SK-N-DZ (cell line): ENCODE results near the gene MAP1LC3B2.
A peak's percentile ranks its signal among the peaks of the same experiment; 100 is the strongest.

Experiments used
- DNase-seq: peaks from one replicate; pipeline ENCODE4 v3.0.0-alpha.2; 2015; ENCODE audit warnings: low spot score

The MAP1LC3B2 gene

DNA sequence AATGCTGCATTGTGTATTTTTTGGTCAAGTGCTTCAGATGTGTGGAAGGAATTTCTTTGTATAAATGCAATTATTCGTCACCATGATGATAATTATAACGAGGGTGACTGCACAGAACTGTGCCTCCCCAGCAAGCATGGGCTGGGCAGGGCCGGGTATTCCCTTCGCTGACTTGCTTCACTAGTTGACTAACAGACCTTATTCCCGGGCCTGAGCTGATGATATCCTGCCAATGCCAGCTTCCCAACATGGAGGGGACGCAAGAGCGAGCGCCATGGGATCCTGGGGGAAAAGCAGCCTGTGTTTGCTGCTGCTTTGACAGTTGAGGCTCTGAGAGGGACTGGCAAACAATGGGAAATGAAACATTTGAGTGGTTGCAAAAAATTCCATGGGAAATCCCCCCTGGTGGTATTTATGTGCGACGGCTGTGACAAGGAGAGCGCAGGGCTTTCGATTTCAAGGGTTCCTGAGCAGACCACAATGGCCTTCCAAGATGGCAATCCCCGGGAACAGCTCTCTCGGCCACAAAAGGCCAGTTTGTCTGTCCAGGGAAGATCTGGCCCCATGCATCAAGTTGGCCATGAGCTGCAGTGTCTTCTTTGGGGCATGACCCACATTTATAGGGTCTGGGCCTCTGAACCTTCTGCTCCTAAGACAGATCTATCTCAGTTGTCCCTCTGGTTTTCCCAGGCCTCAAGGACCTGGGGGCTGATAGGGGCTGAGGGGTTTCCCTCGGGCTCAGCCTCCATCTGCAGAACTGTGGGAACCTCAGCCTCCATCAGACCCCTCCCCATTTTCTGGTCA lies 21.9 kb upstream of the MAP1LC3B2 start:
- no peak for DNase-seq

DNA sequence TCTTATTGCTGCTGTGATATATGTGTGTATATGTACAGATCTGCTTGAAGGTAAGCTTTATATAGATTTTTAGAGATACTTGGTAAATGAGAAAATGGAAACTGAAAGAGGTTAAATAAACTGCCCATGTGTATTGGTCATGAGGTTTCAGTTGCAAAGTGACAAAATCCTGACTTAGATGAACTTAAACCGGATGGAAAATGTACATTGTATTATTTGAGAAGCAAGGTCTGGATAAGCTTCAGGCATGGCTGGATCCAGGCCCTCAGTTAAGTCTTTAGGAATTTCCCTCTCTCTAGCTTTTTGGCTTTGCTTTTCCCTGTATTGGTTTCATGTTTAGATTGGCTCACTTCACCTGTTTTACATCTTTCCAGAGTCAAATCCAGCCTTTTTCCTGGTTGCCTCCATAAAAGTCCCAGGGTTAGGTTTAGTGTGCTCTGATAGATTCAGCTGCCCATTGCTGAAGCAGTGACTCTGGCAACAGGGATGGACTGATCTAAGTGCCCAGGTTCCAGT lies 21.0 kb upstream of the MAP1LC3B2 start:
- no peak for DNase-seq

DNA sequence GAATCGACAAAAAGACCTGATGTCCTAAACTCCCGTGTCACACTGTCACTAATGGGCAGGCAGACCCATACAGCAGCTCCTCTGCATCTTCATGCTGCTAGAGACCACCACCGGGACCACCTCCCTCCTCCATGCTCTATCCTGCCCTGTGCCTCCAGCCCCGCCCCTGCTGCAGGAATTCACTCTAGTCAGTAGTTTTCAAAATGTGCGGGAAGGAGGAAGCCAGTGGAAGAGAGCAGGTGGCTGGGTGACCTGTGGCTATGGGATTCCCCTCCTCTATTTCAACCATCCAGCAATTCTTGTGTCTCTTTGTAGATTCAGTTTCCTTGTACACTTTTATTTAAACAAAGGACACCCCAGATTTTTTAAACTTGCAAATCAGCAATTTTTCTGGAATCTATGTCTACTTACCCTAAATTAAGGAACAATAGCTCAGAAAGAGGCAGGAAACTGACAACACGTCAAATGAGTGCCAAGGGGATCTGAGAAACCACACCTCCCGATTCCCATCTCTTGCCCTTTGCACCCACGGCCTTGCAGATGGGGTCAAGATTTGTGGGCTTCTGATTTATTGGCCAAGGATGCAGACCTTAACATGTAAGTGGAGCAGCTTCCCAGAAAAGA lies 20.4 kb upstream of the MAP1LC3B2 start:
- DNase-seq: no peak

- no peak for DNase-seq
Measured at GRCh38 chr12:116539361-116539771, 19.8 kb upstream of the MAP1LC3B2 start.

DNA sequence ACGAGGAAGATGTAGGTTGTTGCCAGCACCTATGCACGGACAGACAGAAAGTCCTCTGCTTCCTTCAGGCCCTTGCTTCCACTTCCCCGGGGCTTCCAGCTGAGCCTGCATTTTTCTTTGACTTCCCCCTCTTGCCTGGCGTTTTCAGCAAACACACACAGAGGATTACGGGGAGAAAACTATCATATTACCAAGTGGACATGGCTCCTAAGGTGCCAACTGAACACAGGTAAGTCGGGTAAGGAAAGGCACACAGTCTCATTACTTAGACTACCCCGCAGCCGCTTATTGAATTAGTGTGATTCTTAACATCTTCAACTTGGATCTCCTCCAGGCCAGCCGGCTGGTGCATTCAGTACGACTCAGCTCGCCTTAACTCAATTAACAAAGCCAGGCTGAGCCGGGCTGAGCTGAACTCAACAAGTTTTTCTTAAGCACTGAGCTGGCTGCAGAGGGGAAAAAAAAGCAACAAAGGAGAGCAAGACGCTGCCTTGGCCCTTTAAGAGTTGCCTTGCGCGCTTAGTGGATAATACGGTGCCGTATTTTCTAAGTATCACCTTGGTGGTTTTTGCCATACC lies 19.2 kb upstream of the MAP1LC3B2 start:
- peak; percentile 94 for DNase-seq

DNA sequence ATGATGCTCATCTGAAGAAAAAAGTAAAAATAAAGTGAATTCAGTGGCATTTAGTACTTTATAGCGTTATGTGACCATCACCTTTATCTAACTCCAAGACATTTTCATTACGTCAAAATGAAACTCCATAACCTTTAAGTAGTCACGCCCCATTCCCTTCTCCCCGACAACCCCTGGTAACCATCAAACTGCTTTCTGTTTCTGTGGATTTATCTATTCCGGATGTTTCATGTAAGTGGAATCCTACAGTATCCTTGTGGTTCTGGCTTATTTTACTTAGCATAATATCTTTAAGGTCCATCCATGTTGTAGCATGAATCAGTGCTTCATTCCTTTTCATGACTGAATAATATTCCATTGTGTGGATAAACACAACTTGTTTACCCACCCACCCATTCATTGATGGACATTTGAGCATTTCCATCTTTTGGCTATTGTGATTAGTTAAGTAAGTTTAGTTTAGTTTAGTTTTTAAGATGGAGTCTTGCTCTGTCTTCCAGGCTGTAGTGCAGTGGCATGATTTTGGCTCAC lies 18.5 kb upstream of the MAP1LC3B2 start:
- DNase-seq: no peak

DNA sequence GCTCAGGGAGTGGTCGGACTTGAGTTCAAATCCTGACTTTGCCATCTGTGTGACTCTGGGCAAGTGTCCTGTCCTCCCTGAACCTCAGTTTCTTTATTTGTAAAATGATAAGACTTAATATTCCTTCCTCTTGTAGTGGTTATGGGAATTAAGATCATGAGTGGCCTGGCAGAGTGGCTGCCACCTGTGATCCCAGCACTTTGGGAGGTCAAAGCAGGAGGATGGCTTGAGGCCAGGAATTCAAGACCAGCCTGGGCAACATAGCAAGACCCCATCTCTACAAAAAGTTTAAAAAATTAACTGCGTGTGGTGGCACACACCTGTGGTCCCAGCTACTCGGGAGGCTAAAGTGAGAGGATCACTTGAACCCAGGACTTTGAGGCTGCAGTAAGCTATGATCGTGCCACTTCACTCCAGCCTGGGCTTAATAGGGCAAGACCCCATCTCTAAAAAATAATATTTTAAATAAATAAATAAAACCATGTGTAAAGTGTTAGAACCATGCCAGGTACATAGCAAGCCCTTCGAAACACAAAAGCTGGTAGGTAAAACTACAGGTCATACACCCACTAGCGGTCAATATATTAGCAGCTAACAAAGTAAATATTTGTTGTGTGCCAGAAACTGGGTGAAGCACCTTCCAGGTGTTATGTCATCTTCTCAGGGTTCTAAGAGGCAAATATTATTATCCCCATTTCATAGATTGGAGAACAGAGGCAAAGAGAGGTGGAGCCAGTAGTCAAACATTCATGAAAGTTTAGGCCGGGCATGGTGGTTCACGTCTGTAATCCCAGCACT lies 17.4 kb upstream of the MAP1LC3B2 start:
- DNase-seq: no peak

GRCh38 chr12:116542345-116542956 lies 16.7 kb upstream of the MAP1LC3B2 start:
- no peak for DNase-seq

- no peak for DNase-seq
Measured at GRCh38 chr12:116544656-116545055, 14.5 kb upstream of the MAP1LC3B2 start.

DNA sequence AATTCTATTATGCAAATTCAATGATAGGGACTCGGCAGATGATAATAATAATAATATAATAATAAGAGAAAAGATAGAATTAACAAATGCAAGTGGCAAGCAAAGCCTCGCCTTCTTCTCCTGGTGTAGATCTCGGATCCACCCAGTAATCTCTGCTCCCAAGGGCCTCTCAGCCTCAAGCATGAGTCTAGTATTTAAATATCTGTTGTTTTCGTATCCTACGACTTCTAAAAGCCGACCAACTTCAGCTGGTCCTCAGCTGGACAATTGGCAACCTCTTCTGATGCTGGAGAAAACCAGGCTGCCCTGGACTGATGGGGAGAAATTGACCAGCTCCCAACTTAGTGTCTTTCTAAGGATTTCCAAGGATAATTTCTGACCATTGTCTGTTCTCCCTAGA lies 14.0 kb upstream of the MAP1LC3B2 start:
- DNase-seq: no peak

DNA sequence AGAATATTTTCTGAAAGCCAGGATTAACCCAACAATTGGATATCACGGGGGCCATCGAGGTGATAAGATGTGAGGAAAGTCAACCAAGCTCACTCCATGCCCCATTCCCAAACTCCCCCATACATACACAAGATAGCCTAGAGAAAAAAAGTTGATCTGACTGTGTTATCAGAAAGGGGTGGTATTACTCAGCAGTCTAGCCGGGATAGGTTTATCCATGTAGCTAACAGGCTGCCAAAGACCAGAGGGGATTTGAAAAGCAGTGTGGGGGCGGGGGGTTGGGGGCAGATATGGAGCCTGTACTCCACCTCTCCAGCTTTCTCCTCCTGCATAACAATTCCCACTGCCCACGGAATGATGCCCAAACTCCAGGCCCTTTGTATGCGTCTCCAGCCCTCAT lies 13.2 kb upstream of the MAP1LC3B2 start:
- DNase-seq: no peak

- peak; percentile 44 for DNase-seq
Measured at GRCh38 chr12:116547955-116548501, 11.2 kb upstream of the MAP1LC3B2 start.

GRCh38 chr12:116549993-116550392 lies 9.2 kb upstream of the MAP1LC3B2 start:
- DNase-seq: no peak

DNA sequence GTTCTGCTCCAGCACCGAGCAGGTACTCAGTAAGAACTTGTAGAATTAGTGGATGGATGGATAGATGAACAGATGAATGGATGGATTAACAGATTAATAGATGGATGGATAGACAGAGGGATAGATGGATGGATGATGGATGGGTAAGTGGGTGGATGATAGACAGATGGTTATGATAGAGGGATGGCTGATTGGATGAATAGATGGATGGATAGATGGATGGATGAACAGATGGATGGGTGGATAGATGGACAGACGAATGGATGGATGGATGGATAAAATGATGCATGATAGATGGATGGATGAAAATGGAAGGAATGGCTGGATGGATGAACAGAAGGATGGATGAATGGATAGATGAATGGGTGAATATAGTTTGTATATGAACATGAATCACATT lies 8.0 kb upstream of the MAP1LC3B2 start:
- no peak for DNase-seq

DNA sequence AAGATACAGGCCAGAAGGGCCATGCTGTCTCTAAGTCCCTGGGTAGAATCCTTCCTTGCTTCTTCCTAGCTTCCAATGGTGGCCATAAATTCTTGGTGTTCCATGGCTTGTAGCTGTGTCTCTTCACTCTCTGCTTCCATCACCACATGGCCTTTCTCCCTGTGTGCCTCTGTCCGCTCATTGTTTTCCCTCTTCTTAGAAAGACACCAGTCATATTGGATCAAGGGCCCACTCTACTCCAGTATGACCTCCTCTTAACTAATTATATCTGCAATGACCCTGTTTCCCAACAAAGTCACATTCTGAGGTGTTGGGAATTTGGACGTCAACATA lies 7.6 kb upstream of the MAP1LC3B2 start:
- no peak for DNase-seq

DNA sequence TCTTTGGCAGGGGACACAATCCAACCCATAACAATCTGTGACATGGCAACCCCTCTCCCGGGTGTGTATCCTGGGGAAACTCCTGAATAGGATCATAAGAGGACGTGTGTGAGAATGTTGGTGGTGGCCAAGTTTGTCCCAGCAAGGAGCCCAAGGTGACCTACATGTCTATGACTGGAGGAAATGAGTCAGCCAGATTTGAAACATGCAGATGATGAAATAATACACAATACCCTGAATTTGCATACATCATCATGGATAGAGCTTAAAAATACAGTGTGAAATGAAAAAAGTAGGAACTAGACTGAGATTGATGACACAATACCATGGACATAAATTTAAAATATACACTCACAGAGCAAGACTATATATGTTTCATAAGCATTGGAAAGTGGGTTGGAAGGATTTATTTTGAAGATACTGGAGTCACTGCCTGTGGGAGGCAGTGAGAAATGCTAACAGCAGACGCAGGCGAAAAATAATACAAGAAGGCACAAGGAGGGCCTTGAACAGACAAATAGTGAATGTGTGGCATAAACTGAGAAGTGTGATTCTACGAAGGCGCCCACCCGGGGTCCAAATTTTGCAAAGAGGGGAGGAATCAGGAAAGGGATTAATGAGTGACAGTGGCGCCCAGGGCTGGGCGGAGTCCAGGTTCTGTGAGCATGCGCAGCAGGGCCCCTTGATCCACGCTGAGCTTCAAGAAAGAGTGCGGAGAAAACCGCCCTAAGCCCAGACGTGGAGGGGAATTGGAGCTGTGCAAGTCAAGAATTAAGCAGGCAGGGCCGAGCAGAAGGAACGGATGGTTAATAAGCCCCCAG lies 7.0 kb upstream of the MAP1LC3B2 start:
- no peak for DNase-seq

- no peak for DNase-seq
Measured at GRCh38 chr12:116552773-116553373, 6.3 kb upstream of the MAP1LC3B2 start.

- no peak for DNase-seq
Measured at GRCh38 chr12:116556356-116556952, 2.7 kb upstream of the MAP1LC3B2 start.

GRCh38 chr12:116556964-116557698 lies 2.0 kb upstream of the MAP1LC3B2 start:
- DNase-seq: no peak
